ENCODE measurements around the gene CFAP251. TPM values are rescaled to one million over a fixed set of nuclear protein-coding genes. Genes with fewer than 3 reads are reported as not detected.
"Not testable (repeated sequence)": the region's sequence is repeated elsewhere in the genome, so short reads cannot be mapped to it uniquely, and the experiment has no call there.

Gene CFAP251
- total RNA-seq, 1 experiment from 2014 or later: 0.44 TPM

DNA sequence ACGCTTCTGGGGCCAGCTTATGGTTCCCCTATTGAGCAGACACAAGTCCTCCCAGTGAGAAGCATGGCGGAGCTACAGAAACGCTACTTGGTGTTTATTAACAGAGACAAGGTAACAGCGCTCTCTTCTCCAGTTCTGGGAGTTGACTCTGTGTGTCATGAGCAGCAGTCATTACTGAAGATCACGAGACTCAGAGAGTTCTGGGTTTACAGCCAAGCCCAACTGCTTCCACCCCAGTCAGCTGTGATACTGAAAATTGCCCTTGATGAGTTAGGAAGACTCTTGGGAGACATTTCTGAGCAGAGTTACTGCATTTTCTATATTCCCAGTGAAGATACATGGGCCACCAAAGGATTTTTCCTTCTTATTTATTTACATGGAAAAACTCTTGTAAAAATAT lies 48.6 kb downstream of the CFAP251 start:
- in situ Hi-C loops (cut with HindIII; ENCODE audit: low sequenced_read_pairs): no loop called here
- DNase-seq (ENCODE audit: low spot score): no peak

DNA sequence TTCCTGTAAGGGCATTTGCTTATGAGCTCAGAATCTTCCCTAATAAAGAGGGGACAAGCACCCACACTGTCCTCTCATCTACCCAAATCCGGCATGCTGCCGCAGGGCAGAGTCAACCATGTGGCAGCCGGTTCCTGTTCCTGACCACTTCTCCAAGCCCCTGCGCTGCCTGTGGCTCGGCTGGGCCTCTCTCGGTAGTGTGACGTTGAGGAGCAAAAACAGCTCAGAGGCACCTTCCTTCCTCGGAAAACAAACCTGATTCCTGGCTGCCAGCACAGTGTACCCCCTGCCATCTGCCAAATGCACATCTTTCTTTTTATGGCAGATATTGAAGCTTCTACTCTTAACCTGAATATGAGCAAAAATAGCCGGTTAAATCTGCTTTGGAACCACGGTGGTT lies 50.5 kb downstream of the CFAP251 start:
- in situ Hi-C loops (cut with HindIII; ENCODE audit: low sequenced_read_pairs): no loop called here
- peak; percentile 69 for DNase-seq (ENCODE audit: low spot score)

DNA sequence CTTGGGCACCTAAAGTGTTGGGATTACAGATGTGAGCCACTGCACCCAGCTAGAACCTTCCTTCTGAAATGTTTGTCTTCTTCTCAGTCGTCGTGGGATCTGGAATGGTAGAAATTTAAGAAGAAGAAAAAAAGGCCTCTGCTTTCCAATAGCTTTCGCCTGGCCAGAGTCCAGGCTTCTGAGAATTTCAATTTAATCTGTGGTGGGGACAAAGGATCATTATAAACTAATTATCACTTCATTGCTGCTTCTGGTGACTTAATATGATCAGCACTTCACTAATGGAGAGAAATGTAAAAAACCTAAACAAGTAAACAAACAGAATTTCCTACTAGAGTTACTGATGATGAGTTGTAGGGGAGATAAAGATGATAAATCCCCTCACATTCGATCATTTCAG lies 51.3 kb downstream of the CFAP251 start:
- in situ Hi-C loops (cut with HindIII; ENCODE audit: low sequenced_read_pairs): no loop called here
- DNase-seq (ENCODE audit: low spot score): no peak

DNA sequence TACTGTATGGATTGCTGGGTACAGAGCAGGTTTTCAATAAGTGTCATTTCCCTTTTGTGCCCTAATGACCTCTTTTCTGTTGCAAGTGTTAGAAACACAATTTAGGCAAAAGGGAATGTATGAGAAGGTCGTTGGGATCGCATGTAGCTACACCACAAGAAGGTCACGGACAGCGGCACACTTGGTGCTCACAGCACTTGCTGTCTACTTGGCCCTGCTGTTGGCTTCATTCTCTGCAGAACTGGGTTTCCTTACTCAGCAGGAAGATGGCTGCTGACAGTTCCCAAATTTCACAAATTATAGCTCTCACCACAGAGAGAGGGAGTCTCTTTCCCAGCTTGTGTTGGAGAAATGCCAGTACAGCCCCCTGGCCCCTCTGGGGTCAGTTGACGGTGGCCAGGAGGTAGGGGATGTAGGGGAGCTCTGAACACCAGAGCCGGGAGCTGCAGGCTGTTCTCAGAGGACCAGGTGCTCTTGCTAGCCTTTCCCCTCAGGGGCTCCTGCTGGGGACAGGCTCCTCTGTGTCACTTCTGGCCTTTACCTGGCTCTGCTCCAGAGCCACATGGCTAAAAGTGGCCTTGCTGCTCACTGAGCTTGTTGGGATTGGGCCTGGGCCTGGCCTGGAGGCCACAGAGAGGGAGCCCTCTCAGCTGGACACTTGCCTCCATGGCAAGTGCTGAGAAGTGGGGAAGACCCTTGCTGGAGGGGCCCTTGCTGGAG lies 52.3 kb downstream of the CFAP251 start:
- in situ Hi-C loops (cut with HindIII; ENCODE audit: low sequenced_read_pairs): no loop called here
- DNase-seq (ENCODE audit: low spot score): peak; percentile 25

DNA sequence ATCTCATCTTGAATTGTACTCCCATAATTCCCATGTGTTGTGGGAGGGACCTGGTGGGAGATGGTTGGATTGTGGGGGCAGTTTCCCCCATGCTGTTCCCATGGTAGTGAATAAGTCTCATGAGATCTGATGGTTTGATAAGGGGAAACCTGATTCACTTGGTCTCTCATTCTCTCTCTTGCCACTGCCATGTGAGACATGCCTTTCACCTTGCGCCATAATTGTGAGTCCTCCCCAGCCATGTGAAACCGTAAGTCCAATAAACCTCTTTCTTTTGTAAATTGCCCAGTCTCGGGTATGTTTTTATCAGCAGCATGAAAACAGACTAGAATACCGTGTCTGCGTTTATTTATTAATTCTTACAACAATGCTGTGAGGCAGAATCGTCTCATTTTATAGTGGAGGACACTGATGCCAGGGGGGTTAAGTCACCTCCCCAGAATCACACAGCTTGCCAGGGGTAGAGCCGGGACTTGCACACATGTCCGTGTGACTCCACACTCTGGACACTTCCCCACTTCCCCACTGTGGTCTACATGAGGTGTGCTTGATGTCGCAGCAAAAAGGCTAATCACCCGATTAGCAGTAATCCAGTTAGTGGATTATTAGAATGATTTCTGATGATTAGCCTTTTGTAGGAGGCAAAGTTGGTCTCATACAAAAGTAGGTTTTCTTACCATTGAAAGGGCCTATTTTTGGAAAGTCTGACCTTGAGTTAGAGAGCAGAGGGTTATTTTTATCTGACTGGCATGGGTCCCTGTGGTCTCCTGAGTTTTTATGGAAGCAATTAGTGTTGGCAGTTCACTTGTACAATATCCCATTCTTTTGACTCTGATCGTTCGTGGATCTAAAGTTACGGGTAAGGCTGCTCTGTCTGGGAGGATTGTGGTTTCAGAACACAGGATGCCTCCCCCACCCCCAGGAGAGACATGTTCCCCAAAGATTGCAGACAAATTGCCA lies 55.9 kb downstream of the CFAP251 start:
- DNase-seq (ENCODE audit: low spot score): no peak
- in situ Hi-C loops (cut with HindIII; ENCODE audit: low sequenced_read_pairs): no loop called here

DNA sequence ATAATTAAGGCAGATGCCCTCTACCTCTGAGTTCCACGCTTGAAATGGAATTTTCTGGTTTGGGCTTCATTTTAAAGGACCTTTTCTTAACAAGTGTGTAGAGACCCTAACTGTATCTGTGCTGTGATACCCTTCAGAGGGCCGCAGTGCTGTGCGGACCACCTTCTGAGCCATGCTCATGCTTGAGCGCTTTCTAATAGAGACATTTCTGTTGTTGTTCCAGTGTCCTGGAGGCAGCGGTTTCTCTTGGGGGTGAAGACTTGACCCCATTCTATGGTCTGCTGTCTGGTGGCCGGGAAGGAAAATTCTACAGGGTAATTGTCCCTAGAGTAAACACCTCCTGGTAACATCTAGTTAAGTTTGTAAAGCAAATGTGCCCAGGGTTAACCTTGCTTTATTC lies 56.6 kb downstream of the CFAP251 start:
- no peak for DNase-seq (ENCODE audit: low spot score)
- in situ Hi-C loops (cut with HindIII; ENCODE audit: low sequenced_read_pairs): no loop called here

DNA sequence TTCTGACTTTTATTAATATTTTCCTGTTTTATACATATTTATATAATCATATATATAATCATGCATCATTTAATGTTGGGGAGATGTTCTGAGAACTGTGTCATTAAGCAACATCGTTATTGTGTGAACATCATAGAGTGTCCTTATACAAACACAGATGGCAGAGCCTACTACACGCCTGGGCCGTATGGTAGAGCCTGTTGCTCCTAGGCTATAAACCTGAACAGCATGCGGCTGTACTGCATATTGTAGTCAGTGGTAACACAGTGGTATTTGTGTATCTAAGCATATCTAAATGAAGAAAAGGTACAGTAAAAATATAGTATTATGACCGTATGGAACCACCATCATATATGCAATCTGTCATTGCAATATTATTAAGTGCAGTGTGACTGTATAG lies 58.6 kb downstream of the CFAP251 start:
- in situ Hi-C loops (cut with HindIII; ENCODE audit: low sequenced_read_pairs): no loop called here
- no peak for DNase-seq (ENCODE audit: low spot score)

DNA sequence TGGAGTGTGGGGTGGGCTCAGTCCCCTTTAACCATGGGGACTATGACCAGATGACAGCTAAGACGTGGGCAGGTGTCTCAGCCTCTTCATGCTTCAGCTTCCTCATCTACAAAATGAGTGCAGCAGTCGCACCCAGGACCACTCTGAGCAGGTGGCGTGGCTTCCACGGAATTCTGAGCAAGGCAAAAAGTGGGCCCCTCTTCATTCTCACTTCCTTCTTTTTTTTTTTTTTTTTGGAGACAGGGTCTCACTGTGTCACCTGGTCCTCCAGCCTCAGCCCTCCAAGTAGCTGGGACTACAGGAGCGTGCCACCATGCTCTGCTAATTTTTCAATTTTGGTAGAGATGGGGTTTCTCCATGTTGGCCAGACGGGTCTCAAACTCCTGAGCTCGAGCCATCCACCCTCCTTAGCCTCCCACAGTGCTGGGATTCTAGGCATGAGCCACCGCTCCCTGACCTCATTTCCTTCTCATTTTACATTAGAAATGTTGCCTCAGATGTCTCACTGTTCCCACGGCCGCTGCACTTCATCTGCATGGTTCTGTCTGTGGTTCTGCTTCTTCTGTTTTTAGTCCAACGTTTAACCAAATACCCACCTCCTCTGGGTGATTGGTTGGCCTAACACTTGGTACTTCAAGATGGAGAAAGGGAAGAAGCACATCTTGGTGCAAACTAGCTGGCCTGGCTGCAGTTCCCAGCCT lies 61.9 kb downstream of the CFAP251 start:
- no peak for DNase-seq (ENCODE audit: low spot score)
- in situ Hi-C loops (cut with HindIII; ENCODE audit: low sequenced_read_pairs): no loop called here

DNA sequence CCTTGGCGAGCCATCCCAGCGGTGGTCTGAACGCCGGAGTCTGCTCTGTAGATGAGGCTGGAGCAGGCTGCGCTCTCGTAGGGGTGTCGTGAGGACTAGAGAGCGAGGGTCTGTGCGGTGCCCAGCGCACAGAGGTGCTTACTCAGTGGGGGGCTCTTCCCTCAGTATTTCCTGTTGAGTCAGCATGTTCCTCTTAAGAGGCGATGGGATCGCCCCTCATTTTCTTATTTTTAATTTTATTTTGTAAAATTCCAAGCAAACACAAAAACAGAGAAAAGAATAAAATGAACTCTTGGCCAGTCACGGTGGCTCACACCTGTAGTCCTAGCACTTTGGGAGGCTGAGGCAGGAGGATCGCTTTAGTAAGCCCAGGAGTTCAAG lies 62.5 kb downstream of the CFAP251 start:
- in situ Hi-C loops (cut with HindIII; ENCODE audit: low sequenced_read_pairs): no loop called here
- no peak for DNase-seq (ENCODE audit: low spot score)

DNA sequence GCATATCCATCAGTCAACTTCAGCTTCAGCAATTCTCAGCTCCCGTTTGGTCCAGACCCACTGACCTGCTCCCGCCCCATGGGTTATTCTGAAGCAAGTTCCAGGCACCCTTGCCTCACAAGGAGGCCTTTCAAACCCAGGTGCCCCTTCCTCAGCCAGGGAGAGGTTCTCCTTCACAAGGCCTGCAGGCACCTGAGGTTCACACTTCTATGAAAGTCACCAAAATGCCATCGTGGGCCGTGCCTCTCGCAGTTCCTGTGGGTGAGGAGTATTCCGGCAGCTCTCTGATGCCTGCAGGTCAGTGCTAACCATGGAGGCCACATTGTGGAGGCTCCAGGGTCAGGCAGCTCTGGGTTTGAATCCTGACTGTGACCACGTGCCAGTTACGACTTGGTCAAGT lies 63.1 kb downstream of the CFAP251 start:
- DNase-seq (ENCODE audit: low spot score): no peak
- in situ Hi-C loops (cut with HindIII; ENCODE audit: low sequenced_read_pairs): no loop called here

DNA sequence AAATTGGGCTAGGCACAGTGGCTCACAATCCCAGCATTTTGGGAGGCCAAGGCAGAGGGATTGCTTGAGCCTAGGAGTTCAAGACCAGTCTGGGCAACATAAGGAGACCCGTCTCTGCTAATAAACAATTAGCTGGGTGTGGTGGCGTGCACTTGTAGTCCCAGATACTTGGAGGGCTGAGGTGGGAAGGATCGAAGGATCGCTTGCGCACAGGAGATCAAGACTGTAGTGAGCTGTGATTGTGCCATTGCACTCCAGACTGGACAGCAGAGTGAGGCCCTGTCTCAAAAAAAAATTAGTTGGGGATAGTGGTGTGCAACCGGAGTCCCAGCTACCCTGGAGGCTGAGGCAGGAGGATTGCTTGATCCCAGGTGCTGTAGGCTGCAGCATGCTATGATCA lies 64.6 kb downstream of the CFAP251 start:
- no peak for DNase-seq (ENCODE audit: low spot score)
- in situ Hi-C loops (cut with HindIII; ENCODE audit: low sequenced_read_pairs): no loop called here

DNA sequence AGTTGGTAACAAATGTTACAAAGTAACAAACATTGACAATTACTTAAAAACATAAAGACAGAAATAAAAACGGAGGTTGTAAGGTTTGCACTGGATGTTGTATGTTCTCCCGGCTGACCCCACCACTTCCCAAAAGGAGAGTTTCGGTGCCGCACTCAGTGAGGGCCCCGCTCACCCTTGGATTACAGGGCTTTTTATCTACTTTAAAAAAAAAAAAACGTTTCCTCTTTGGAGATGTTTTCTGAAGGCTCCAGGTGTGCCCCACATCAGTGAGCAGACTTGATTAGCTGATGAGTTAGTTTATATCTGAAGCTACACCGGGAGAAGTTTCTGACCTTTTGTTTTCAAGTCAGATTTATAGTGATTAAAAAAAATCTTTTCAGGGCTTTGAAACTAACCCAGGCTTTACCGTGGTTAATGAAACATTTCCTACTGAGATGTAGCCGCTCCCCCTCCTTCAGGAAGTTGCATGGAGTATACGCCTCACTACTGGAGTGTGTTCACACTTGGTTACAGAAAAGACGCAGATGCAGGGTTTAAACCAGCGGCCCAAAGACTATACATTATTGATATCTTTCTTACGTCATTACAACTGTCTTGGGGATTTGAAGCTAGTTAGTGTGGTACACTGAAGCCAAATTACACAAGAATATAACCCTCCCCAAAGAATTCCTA lies 65.3 kb downstream of the CFAP251 start:
- DNase-seq (ENCODE audit: low spot score): no peak
- in situ Hi-C loops (cut with HindIII; ENCODE audit: low sequenced_read_pairs): no loop called here

DNA sequence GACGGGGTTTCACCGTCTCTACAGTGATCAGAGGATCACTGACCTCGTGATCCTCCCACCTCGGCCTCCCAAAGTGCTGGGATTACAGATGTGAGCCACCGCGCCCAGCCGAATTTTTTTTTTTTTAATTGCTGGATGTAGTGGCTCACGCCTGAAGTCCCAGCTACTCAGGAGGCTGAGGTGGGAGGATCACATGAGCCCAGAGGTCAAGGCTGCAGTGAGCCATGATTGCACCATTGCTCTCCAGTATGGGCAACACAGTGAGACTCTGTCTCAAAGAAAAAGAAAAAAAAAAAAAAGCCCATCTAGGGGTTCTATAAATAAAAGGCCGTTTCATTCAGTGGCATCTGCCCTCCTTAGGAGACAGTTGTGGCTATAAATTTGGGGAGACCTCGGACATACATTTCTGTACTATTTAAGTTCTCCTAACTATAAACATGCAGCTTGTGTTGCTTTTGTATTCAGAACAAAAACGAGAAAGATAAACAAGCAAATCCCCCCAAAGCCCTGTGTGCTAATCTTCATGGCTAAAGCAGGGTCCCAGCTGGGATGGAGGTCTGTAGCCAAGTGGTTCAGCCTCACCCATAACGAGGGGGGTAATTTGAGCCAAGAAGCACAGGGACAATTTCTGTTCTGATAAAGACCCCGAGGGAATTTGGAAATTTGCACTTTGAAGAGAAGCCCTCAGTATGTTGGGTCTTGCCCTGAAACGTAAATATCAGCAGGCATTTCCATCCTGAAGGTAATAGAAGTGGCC lies 68.3 kb downstream of the CFAP251 start:
- DNase-seq (ENCODE audit: low spot score): no peak
- in situ Hi-C loops (cut with HindIII; ENCODE audit: low sequenced_read_pairs): no loop called here

DNA sequence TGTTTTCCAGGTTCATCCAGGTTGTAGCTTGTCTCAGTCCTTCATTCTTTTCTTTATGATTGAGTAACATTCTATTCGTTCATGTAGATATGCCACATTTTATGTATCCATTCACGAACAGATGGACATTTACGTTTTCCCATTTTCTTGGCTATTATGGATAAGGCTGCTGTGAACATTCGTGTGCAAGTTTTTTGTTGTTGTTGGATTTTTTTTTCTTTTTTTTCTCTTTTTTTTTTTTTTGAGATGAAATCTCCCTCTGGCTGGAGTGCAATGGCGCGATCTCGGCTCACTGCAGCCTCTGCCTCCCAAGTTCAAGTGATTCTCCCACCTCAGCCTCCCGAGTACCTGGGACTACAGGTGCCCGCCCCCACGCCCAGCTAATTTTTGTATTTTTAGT lies 70.1 kb downstream of the CFAP251 start:
- in situ Hi-C loops (cut with HindIII; ENCODE audit: low sequenced_read_pairs); DNase-seq (ENCODE audit: low spot score): not testable (repeated sequence)

DNA sequence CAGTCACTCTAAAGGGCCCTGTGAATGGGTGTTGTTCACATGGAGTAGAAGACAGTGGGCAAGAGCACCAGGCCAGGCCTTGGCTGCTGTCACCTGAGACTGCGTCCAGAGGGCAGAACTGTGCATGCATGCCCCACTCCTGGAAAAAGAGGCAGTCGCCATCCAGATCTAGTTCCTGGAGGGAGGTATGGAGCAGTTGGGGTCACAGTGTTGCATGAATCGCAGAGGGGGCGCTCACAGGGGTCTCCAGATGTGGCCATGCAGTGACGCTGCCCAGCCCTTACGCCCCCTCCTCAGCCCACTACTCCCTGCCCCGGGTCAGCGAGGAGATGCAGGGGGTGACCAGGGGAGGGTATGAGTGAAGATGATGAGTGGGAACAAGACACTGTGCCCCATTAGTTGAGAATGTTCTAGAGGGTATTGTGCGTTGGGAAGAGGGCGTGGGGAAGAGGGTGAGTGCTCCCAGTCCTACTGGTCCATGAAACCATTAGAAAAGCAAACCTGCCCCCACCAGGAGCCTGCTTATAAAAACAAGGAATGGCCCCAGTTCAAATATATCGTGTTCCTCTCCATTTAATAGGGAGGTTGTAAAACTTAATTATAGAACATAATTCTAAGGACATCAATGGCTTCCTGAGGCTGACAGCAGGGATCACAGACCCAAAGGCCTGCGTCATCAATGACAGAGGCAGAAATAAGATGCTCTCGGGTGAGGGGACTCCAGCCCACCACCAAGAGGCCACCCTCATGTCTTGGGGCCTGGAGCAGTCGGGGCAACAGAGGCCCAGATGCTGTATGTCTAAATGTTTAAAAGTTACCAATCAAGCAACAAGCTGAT lies 71.1 kb downstream of the CFAP251 start:
- in situ Hi-C loops (cut with HindIII; ENCODE audit: low sequenced_read_pairs): no loop called here
- no peak for DNase-seq (ENCODE audit: low spot score)

DNA sequence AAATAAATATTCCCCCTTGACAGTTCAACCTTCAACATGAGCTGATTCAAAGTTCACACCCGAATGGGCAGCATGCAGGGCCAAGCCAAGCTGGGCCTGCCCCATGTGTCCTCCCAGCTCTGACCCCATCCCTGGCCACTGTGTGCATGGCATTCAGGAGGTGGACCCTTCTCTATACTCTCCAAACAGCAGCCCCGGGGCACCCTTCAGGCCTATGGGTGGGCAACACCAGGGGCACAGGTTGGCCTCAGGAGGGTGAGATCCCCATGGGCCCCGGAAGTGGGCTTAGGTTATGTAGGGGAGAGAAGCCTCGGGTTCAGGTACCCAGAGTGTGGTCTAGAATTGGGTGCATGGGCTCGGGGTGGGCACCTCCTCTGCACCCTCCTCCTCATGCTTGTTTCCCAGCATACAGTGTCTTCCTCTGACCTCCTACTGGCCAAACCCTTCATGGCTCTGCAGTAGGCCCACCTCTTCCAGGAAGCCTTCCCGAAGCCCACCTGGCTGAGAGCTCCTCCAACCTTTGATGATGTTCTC lies 71.8 kb downstream of the CFAP251 start:
- in situ Hi-C loops (cut with HindIII; ENCODE audit: low sequenced_read_pairs): no loop called here
- DNase-seq (ENCODE audit: low spot score): no peak

DNA sequence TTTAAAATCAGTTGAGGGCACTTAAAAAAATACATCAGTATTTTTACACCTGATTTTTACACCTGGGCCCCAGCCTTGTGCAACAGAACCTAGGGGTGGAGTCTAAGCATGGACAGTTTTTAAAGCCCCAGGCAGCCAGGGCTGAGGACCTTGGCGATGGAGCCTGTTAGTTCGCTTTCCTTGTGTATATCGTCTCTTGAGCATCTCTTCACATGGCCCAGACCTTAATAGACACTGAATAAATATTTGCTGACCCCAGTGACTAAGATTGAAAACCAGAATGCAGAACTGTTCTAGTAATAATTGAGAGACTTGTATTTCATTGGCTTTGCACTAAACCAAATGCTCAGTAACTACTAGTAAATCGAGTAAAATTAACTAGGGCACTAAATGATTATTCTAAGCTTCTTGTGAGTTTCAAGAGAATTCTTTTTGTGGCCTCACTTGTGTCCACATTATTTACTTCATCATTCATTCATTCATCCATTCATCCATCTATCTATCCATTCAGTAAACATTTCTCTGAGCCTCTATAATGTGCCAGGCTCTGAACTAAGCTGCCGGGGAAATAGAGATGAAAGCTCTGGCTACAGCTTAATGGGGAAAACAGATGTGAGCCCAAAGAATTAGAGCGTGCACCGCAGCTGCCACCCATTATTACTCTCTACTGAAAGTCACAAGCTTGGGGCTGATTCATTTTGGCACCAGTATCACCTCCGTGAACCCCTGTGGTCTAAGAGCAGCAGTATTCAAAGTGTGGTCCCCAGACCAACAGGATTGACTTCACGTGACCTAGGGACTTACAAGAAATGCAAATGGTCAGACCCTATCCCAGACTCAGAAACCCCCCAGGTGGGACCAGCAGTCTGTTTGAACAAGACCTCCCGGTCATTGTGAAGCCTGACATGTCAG lies 72.6 kb downstream of the CFAP251 start:
- DNase-seq (ENCODE audit: low spot score): no peak
- in situ Hi-C loops (cut with HindIII; ENCODE audit: low sequenced_read_pairs): no loop called here
